A673 (cell line): ENCODE results near the gene THOC6.

Source experiments
- CTCF ChIP-seq: fragments of 300-800, 200-600 bp; sonication (generic); conservative IDR thresholded peaks from 2 replicates; pipeline ENCODE4 v1.5.1; 2017; ENCODE audit warnings: low read depth, mild to moderate bottlenecking, antibody characterized with exemption, low read length, moderate library complexity, mixed read lengths
- EZH2 ChIP-seq: fragments of 200-600 bp; sonication (generic); IDR thresholded peaks from 2 replicates; pipeline ENCODE4 v1.6.1; 2017; ENCODE audit warnings: borderline replicate concordance, low read depth, mild to moderate bottlenecking, mixed read lengths, antibody characterized with exemption, low read length; ENCODE audit not compliant: poor library complexity, severe bottlenecking

DNA sequence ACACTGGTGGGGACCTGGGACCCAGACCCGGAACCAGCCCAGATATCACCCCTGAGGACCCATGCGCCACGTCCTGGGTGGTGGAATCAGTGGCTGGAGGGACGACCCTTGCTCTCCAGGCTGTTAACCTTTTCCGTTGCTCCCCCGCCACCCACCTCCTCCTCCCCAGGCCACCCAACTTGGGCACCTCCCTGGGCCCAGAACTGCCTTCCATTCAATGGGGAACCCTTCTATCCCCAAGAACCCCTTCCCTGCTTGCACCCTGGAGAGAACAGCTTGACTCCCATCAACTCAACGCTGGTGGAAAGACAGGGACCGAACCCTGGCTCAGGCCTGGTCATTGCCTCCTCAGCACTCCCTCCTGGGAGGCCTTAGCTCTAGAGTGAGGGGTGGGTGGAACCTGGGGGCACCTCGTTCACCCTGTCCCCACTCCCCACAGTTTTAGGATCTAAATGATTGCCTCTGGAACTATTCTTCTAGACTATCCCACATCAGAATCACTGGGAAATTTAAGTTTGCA lies 35.9 kb downstream of the THOC6 start:
- TF ChIP-seq CTCF (no peak), EZH2 (no peak)
